ENCODE measurements around the gene SREBF1. TPM values are rescaled to one million over a fixed set of nuclear protein-coding genes. Genes with fewer than 3 reads are reported as not detected.

The SREBF1 gene
- total RNA-seq, 4 donors from 2014 or later = 16.1 to 90.7 (median 56.1) TPM

DNA sequence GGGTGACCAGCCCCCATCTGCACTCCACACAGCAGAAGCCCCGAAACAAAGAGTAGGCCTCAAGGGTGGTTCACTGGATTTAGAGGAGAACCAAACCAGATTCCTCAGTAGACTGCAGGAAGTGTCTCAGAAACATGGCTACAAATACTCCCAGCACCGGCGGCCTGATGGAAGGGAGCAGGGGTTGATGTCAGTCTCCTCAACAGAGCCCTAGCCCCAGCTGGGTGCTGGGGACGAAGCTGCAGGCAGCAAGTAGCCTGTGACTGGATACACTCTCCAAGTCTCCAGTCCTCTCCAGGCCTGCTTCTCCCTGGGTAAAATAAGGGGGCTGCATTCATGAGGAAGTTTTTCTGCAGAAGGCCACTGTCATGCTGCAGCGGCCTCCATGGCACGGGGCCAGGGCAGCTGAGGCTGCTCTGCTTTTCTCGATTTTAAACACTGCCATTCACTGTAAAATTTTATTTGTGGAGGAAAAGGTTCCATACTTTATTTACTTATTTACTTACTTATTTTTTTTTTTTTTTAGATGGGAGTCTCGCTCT lies 36.7 kb upstream of the SREBF1 start:
- H3K27ac ChIP-seq = no peak overlapping the region
- no peak for ATAC-seq
- no peaks in the 10 kb centered on the region for H3K9me3 ChIP-seq
- 60 to 64% methylated on average over 2 to 6 of the region's 8 CpGs for WGBS, 2 donors (ENCODE audit: low coverage in 1 of 2)
- peaks cover 2 to 76% (median 39%) of the 10 kb centered on the region in 3 donors for H3K4me1 ChIP-seq
- TF ChIP-seq POLR2AphosphoS5 (IDR thresholded peaks at IDR 0.05) (no peak), POLR2A (IDR thresholded peaks at IDR 0.05) (no peak), EP300 (IDR thresholded peaks at IDR 0.05) (no peak), CTCF (IDR thresholded peaks at IDR 0.05) (no peak)
- H3K4me3 ChIP-seq = no peak overlapping the region
- peaks cover 0 to 13% of the 10 kb centered on the region in 2 donors for H3K36me3 ChIP-seq
- no peaks in the 10 kb centered on the region for H3K27me3 ChIP-seq

GRCh38 chr17:17872547-17873345 lies 36.0 kb upstream of the SREBF1 start:
- Histone ChIP-seq H3K9me3 (no peaks in the 10 kb centered on the region), H3K27me3 (no peaks in the 10 kb centered on the region), H3K36me3 (peaks cover 0 to 15% of the 10 kb centered on the region in 2 donors), H3K27ac (no peak overlapping the region), H3K4me1 (peaks cover 6 to 76% (median 37%) of the 10 kb centered on the region in 3 donors), H3K4me3 (no peak overlapping the region)
- 62 to 80% methylated on average over 4 to 5 of the region's 9 CpGs for WGBS, 2 donors (ENCODE audit: low coverage in 1 of 2)
- no peak for ATAC-seq
- TF ChIP-seq POLR2A (IDR thresholded peaks at IDR 0.05) (no peak), EP300 (IDR thresholded peaks at IDR 0.05) (no peak), POLR2AphosphoS5 (IDR thresholded peaks at IDR 0.05) (no peak), CTCF (IDR thresholded peaks at IDR 0.05) (no peak)

DNA sequence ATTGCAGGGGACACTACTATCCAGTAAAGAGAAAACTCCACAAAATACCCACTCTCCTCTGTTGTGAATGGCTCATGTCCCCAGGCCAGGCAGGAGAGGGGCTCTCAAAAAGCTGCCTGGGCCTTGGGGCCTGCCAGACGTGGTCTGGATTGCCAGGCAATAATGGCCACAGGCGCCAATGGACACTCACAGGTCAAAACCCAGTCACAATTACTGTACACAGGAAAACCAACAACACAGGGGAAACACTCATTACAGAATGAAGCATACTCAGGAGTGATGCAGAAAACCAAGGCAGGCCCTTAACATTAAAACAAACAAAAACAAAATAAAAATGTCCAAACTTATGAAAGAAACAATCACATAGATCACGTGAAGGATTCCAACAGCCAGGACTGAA lies 35.1 kb upstream of the SREBF1 start:
- no peak for TF ChIP-seq POLR2AphosphoS5 (IDR thresholded peaks at IDR 0.05)
- no peak for TF ChIP-seq EP300 (IDR thresholded peaks at IDR 0.05)
- TF ChIP-seq CTCF (IDR thresholded peaks at IDR 0.05) = no peak
- TF ChIP-seq POLR2A (IDR thresholded peaks at IDR 0.05) = no peak
- ATAC-seq = no peak
- H3K4me1 ChIP-seq = peaks cover 6 to 76% (median 31%) of the 10 kb centered on the region in 3 donors

DNA sequence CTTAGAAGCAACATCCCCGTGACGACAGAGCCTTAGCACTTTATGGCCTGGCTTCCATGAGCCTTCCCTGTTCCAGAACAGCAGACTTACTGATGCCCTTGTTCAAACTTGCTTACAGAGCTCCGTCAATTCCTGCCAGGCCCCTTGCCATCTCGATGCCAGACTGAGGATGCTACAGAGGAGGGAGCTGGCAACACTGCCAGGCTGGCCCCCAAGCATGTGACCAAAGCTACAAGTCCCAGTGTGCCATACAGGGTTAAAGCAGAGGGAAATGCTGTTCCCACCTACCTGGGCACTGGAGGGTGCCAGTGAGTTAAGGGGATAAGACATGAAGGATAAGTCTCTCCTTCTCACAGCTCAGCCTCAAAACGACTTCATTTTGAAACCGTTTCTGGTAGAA lies 33.5 kb upstream of the SREBF1 start:
- H3K4me1 ChIP-seq = peaks cover 6 to 59% (median 18%) of the 10 kb centered on the region in 3 donors
- peaks cover 0 to 33% of the 10 kb centered on the region in 2 donors for H3K36me3 ChIP-seq
- no peak overlapping the region for H3K4me3 ChIP-seq
- no peaks in the 10 kb centered on the region for H3K27me3 ChIP-seq
- ATAC-seq = no peak
- no peaks in the 10 kb centered on the region for H3K9me3 ChIP-seq
- peak overlapping the region in 3 of 4 donors; percentile 25 to 70 (median 68) for H3K27ac ChIP-seq
- WGBS, 2 donors (ENCODE audit: low coverage in 1 of 2) = 33 to 40% methylated on average over 1 to 3 of the region's 6 CpGs
- TF ChIP-seq EP300 (IDR thresholded peaks at IDR 0.05) (no peak), POLR2AphosphoS5 (IDR thresholded peaks at IDR 0.05) (no peak), CTCF (IDR thresholded peaks at IDR 0.05) (no peak), POLR2A (IDR thresholded peaks at IDR 0.05) (no peak)

More for the DNA sequence above, 35.1 kb upstream of the SREBF1 start:
- no peak overlapping the region for H3K4me3 ChIP-seq
- H3K9me3 ChIP-seq = no peaks in the 10 kb centered on the region
- no peak overlapping the region for H3K27ac ChIP-seq
- H3K27me3 ChIP-seq = no peaks in the 10 kb centered on the region
- H3K36me3 ChIP-seq = peaks cover 0 to 23% of the 10 kb centered on the region in 2 donors
- WGBS, 2 donors (ENCODE audit: low coverage in 1 of 2) = 67 to 72% methylated on average over 2 to 3 of the region's 3 CpGs
